ENCODE data around the gene TRAF7. TPM values are rescaled to one million over a fixed set of nuclear protein-coding genes. Genes with fewer than 3 reads are reported as not detected.
"Not testable (repeated sequence)": the region's sequence is repeated elsewhere in the genome, so short reads cannot be mapped to it uniquely, and the experiment has no call there.

Gene TRAF7
- total RNA-seq, 1 experiment from 2014 or later, result 35.9 TPM

GRCh38 chr16:2115591-2115973 lies 40.0 kb upstream of the TRAF7 start:
- H3K4me1 ChIP-seq, result no peaks in the 10 kb centered on the region
- H3K9me3 ChIP-seq (replicated peaks), result no peaks in the 10 kb centered on the region
- H3K4me3 ChIP-seq, result no peak overlapping the region
- DNase-seq, result no peak
- no peak overlapping the region for H3K27ac ChIP-seq
- no peaks in the 10 kb centered on the region for H3K27me3 ChIP-seq
- H3K36me3 ChIP-seq, result no peaks in the 10 kb centered on the region

- H3K4me3 ChIP-seq; H3K4me1 ChIP-seq; H3K9me3 ChIP-seq (replicated peaks); H3K27me3 ChIP-seq; DNase-seq; H3K27ac ChIP-seq; H3K36me3 ChIP-seq: not testable (repeated sequence)
Observed at GRCh38 chr16:2116428-2116827, 39.2 kb upstream of the TRAF7 start.

- DNase-seq; H3K27ac ChIP-seq; H3K9me3 ChIP-seq (replicated peaks); H3K36me3 ChIP-seq; H3K4me1 ChIP-seq; H3K27me3 ChIP-seq; H3K4me3 ChIP-seq: not testable (repeated sequence)
Observed at GRCh38 chr16:2117341-2117740, 38.2 kb upstream of the TRAF7 start.

GRCh38 chr16:2117960-2118722 lies 37.4 kb upstream of the TRAF7 start:
- not testable (repeated sequence) for H3K4me3 ChIP-seq; DNase-seq; H3K9me3 ChIP-seq (replicated peaks); H3K27me3 ChIP-seq; H3K27ac ChIP-seq; H3K36me3 ChIP-seq; H3K4me1 ChIP-seq

- H3K4me1 ChIP-seq; DNase-seq; H3K4me3 ChIP-seq; H3K27me3 ChIP-seq; H3K9me3 ChIP-seq (replicated peaks); H3K36me3 ChIP-seq; H3K27ac ChIP-seq: not testable (repeated sequence)
Observed at GRCh38 chr16:2121325-2121724, 34.3 kb upstream of the TRAF7 start.

- DNase-seq, result no peak
- Histone ChIP-seq H3K27ac (no peak overlapping the region), H3K27me3 (no peaks in the 10 kb centered on the region), H3K9me3 (replicated peaks) (no peaks in the 10 kb centered on the region), H3K4me3 (no peak overlapping the region), H3K36me3 (no peaks in the 10 kb centered on the region), H3K4me1 (0 out of 2 replicates have a peak, but pooled peaks cover 2% of the 10 kb centered on the region)
Observed at GRCh38 chr16:2121853-2122252, 33.7 kb upstream of the TRAF7 start.

- Histone ChIP-seq H3K4me3 (no peak overlapping the region), H3K4me1 (0 out of 2 replicates have a peak, but pooled peaks cover 2% of the 10 kb centered on the region), H3K9me3 (replicated peaks) (no peaks in the 10 kb centered on the region), H3K36me3 (no peaks in the 10 kb centered on the region), H3K27ac (no peak overlapping the region), H3K27me3 (no peaks in the 10 kb centered on the region)
- no peak for DNase-seq
Observed at GRCh38 chr16:2122429-2122828, 33.2 kb upstream of the TRAF7 start.

- not testable (repeated sequence) for H3K9me3 ChIP-seq (replicated peaks); H3K36me3 ChIP-seq; H3K4me1 ChIP-seq; H3K27ac ChIP-seq; H3K4me3 ChIP-seq; DNase-seq; H3K27me3 ChIP-seq
Observed at GRCh38 chr16:2122934-2123683, 32.5 kb upstream of the TRAF7 start.

- DNase-seq; H3K9me3 ChIP-seq (replicated peaks); H3K4me1 ChIP-seq; H3K27me3 ChIP-seq; H3K36me3 ChIP-seq: not testable (repeated sequence)
- peak overlapping the region; percentile 97 for H3K27ac ChIP-seq
- H3K4me3 ChIP-seq, result peak overlapping the region; percentile 57
Observed at GRCh38 chr16:2123706-2124376, 31.7 kb upstream of the TRAF7 start.

GRCh38 chr16:2124377-2124693 lies 31.2 kb upstream of the TRAF7 start:
- not testable (repeated sequence) for H3K27me3 ChIP-seq; H3K9me3 ChIP-seq (replicated peaks); DNase-seq; H3K36me3 ChIP-seq; H3K4me1 ChIP-seq
- Histone ChIP-seq H3K27ac (peak overlapping the region; percentile 97), H3K4me3 (peak overlapping the region; percentile 57)

- H3K36me3 ChIP-seq; H3K9me3 ChIP-seq (replicated peaks); H3K27me3 ChIP-seq; H3K4me1 ChIP-seq: not testable (repeated sequence)
- Histone ChIP-seq H3K27ac (peak overlapping the region; percentile 97), H3K4me3 (peak overlapping the region; percentile 57)
- DNase-seq, result peak; percentile 79
Observed at GRCh38 chr16:2124694-2125444, 30.7 kb upstream of the TRAF7 start.

GRCh38 chr16:2125609-2126008 lies 30.0 kb upstream of the TRAF7 start:
- H3K4me3 ChIP-seq; H3K27me3 ChIP-seq; H3K9me3 ChIP-seq (replicated peaks); DNase-seq; H3K36me3 ChIP-seq; H3K4me1 ChIP-seq: not testable (repeated sequence)
- peak overlapping the region; percentile 97 for H3K27ac ChIP-seq

- H3K4me1 ChIP-seq; H3K27ac ChIP-seq; H3K27me3 ChIP-seq; H3K36me3 ChIP-seq; H3K9me3 ChIP-seq (replicated peaks); H3K4me3 ChIP-seq; DNase-seq: not testable (repeated sequence)
Observed at GRCh38 chr16:2126161-2126743, 29.3 kb upstream of the TRAF7 start.

GRCh38 chr16:2126928-2127556 lies 28.5 kb upstream of the TRAF7 start:
- H3K9me3 ChIP-seq (replicated peaks); H3K4me1 ChIP-seq; H3K27me3 ChIP-seq; H3K36me3 ChIP-seq; H3K4me3 ChIP-seq; H3K27ac ChIP-seq; DNase-seq: not testable (repeated sequence)
